ENCODE measurements around the gene CCN5. TPM values are rescaled to one million over a fixed set of nuclear protein-coding genes. Genes with fewer than 3 reads are reported as not detected.

Gene CCN5
- total and polyA plus RNA-seq, 2 of the 8 experiments (the other 6 are each of a cell fraction or from before 2014, with no cell fraction given) = not detected

Other genes with a start within 250 kb of the CCN5 start
- 14.0 and 14.8 TPM in 2 replicates for gene TTPAL, start 239.5 kb upstream of the CCN5 start, total RNA-seq (2021; fragmentation: NEBNext Ultra II Directional; extraction: Animal tissue kit (Norgen Biotek cat#: 25700))
- 2.8 and 7.6 TPM in 2 replicates for gene TTPAL, start 239.5 kb upstream of the CCN5 start, polyA plus RNA-seq (2011; rRNA removed)
- gene SERINC3, start 193.3 kb upstream of the CCN5 start, total RNA-seq (2021; fragmentation: NEBNext Ultra II Directional; extraction: Animal tissue kit (Norgen Biotek cat#: 25700)) = 44.1 and 47.2 TPM in 2 replicates
- 51.7 and 66.0 TPM in 2 replicates for gene SERINC3, start 193.3 kb upstream of the CCN5 start, polyA plus RNA-seq (2011; rRNA removed)
- 25.4 and 26.7 TPM in 2 replicates for gene PKIG, start 132.8 kb upstream of the CCN5 start, total RNA-seq (2021; fragmentation: NEBNext Ultra II Directional; extraction: Animal tissue kit (Norgen Biotek cat#: 25700))
- gene PKIG, start 132.8 kb upstream of the CCN5 start, polyA plus RNA-seq (2011; rRNA removed) = 34.3 and 37.5 TPM in 2 replicates
- 19.5 and 19.9 TPM in 2 replicates for gene ADA, start 63.7 kb upstream of the CCN5 start, total RNA-seq (2021; fragmentation: NEBNext Ultra II Directional; extraction: Animal tissue kit (Norgen Biotek cat#: 25700))
- gene ADA, start 63.7 kb upstream of the CCN5 start, polyA plus RNA-seq (2011; rRNA removed) = 32.8 and 33.9 TPM in 2 replicates
- 0.24 and 0.33 TPM in 2 replicates for gene KCNK15, start 30.5 kb downstream of the CCN5 start, total RNA-seq (2021; fragmentation: NEBNext Ultra II Directional; extraction: Animal tissue kit (Norgen Biotek cat#: 25700))
- 0.33 and 0.74 TPM in 2 replicates for gene KCNK15, start 30.5 kb downstream of the CCN5 start, polyA plus RNA-seq (2011; rRNA removed)
- gene RIMS4, start 95.2 kb downstream of the CCN5 start, total RNA-seq (2021; fragmentation: NEBNext Ultra II Directional; extraction: Animal tissue kit (Norgen Biotek cat#: 25700)) = 44.2 and 49.8 TPM in 2 replicates
- gene RIMS4, start 95.2 kb downstream of the CCN5 start, polyA plus RNA-seq (2011; rRNA removed) = 13.3 and 18.9 TPM in 2 replicates
- 246 and 256 TPM in 2 replicates for gene YWHAB, start 170.3 kb downstream of the CCN5 start, total RNA-seq (2021; fragmentation: NEBNext Ultra II Directional; extraction: Animal tissue kit (Norgen Biotek cat#: 25700))
- gene YWHAB, start 170.3 kb downstream of the CCN5 start, polyA plus RNA-seq (2011; rRNA removed) = 40.2 and 72.9 TPM in 2 replicates
- 60.9 and 61.1 TPM in 2 replicates for gene PABPC1L, start 194.7 kb downstream of the CCN5 start, total RNA-seq (2021; fragmentation: NEBNext Ultra II Directional; extraction: Animal tissue kit (Norgen Biotek cat#: 25700))
- gene PABPC1L, start 194.7 kb downstream of the CCN5 start, polyA plus RNA-seq (2011; rRNA removed) = 108 and 151 TPM in 2 replicates
- gene TOMM34, start 245.0 kb downstream of the CCN5 start, total RNA-seq (2021; fragmentation: NEBNext Ultra II Directional; extraction: Animal tissue kit (Norgen Biotek cat#: 25700)) = 32.1 and 33.8 TPM in 2 replicates
- gene TOMM34, start 245.0 kb downstream of the CCN5 start, polyA plus RNA-seq (2011; rRNA removed) = 30.0 and 35.1 TPM in 2 replicates

Measured in H1 (cell line).